Dedifferentiated amniotic fluid mesenchymal stem cell (primary cell): ENCODE results near the gene OR10V1.

Experiments
- DNase-seq: peaks from one replicate; pipeline ENCODE4 v3.0.0-alpha.2; 2016; ENCODE audit errors: extremely low spot score

Gene OR10V1

DNA sequence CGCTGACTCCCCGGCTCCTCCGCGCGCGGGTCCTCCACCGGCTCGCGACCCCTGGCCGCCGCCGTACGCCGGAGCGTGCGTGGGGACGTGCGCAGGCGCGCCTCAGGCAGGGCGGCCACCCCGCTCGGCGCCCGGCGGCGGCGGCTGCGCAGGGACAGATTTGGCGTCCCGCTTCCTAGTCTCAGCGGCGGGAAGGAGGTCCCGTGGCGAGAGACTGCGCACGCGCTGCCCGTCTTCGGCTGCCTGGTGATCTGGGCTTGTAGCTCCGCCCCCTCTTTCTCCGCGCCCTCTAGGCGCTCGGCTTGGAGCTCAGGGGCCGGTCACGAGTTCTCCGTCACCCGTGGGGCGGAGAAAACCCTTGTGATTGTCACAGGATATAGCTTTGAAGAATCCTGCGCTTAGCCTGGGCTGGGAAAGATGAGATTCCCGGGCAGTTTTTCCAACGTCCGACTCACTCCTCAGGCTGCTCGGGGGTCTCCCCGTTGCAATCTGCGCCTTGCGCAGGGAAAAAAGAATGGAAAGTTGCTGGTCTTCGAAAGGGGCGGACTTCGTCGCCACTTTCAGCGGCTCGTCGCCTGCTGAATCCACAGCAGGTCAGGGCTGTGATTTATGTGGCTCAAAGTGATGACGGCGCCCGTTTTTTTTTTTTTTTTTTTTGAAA, 44.6 kb downstream of the OR10V1 start, which contains the start of gene PATL1:
TSS of gene PATL1 (minus strand) at position 88 of the 661 bp plus-strand sequence. CDS start 142 bp downstream, outside the sequence.
- peak; percentile 98 for DNase-seq

DNA sequence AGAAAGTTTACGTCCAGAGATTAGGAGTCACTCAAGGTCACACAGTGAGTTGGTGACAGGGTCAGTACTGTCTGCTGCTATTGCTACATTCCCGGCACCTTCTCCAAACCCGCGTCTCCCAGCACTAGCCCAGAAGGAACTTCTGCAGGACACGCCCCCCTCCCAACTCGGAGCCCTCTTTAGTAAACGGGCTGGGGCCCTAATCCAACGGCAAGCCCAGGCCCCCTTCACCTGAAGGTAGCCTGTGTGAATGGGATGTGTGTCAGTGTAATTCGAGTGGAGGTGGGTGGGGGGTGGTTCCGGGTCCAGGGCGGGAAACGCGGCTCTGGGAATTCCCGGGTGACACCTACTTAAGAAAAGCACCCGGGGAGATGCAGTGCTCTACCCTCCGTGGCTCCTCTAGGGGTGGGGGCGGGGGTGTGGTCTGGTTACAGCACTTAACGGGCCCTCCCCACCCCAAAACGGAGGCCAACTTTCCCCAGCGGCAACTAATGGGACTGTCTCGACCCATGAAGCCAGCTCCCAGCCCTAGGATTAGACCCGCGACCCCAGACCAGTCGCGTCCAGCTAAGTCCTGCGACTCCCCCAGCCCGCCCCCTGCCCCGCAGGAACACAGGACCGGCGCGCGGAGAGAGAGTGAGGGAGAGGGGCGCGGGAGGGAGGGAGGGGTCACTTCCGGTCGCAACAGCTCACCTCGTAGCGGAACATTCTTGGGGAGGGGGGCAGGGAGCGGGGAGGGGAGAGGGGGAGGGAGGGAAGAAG, 45.3 kb downstream of the OR10V1 start:
- DNase-seq = peak; percentile 39

DNA sequence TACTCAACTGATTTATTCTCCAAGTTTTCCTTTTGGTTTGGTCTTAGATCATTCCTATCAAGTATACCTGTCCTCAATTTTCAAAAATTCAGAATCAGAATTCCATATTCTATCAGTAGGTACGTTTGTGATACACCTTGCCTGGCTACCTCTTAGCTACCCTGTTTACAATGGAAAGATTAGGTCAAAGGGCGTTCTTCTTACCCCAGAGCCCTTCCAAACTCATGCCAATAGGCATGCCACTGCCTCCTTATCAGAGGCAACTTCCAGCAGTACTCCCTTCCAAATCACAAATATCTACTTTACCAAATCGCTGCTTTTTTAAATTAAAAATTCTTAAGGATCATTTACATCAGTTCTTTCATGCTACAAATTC, 45.8 kb downstream of the OR10V1 start:
- DNase-seq = no peak

DNA sequence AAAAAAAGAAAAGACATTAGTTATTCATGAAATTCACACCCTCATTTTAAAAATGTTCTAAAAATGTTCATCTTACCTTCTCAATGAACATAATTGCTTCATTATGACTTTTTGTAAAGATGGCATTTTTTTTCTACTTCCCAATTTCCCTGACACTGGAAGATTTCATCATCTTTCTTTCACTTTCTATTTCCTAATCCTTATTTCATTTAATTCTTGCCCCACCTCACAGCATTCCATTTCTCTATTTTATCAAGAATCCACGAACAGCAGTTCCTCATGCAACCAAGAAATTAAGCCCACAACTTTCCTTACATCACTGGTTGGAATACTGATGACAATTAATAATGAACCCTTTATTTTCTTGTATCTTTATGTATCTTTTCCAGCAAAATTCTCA, 46.7 kb downstream of the OR10V1 start:
- DNase-seq = peak; percentile 66
